OCI-LY3 (cell line): ENCODE results near the gene PPP2R2B.

Source experiments
- CTCF ChIP-seq: fragments of 200-600, 300-600 bp; sonication (generic); IDR thresholded peaks from 2 replicates; pipeline ENCODE4 v1.5.1; 2014; ENCODE audit warnings: antibody characterized with exemption, low read length, low read depth
- EZH2phosphoT487 ChIP-seq: fragments of 200-600 bp; shearing (Covaris generic); IDR thresholded peaks from 2 replicates; pipeline ENCODE4 v1.6.1; 2018; ENCODE audit warnings: antibody characterized with exemption, mixed run types, low read depth

GRCh38 chr5:146903789-146904188 is 25.2 kb upstream of the PPP2R2B start:
- TF ChIP-seq CTCF (no peak), EZH2phosphoT487 (no peak)
